ENCODE results near the gene MFRP. TPM values are rescaled to one million over a fixed set of nuclear protein-coding genes. Genes with fewer than 3 reads are reported as not detected.

Gene MFRP
- total and polyA plus RNA-seq, 9 of the 15 experiments (the other 6 are each of a cell fraction or from before 2014, with no cell fraction given): not detected

DNA sequence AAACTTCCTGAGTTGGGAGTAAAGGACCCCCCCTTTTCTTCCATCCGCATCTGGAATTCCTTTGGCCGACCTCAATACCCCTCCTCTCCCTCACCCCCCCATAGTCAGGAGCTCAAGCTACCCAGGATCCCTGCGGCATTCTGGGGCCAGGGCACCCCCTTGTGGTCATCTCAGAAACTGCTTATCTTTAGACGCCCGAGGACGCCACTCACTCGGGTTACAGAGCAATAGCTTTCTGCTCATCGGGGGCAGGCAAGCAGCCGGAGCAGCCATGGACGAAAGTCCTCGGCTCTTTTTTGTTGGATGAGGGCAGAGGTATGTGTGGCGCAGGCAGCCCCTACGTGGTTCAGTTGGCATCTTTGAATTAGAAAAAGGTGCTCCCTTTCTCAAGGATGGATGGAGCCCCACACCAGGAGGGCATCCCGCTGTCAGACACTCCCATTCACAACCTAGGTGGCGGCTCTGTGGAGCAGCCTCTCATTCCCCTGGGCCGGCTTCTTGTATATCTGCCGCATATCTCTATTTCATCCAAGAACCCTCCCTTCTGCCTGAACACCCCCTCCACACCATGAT lies 8.1 kb downstream of the MFRP start (continued):
- TF ChIP-seq ZNF3 (CRISPR knock-in tag; IDR thresholded peaks at IDR 0.05) (no peak), TEAD1 (CRISPR knock-in tag; IDR thresholded peaks at IDR 0.05) (no peak), ZKSCAN3 (CRISPR knock-in tag; IDR thresholded peaks at IDR 0.05) (no peak), RB1 (IDR thresholded peaks at IDR 0.05; ENCODE audit: low read depth) (peak; percentile 54; the same call in 1 of the 2 replicates), NFATC3 (IDR thresholded peaks at IDR 0.05) (no peak), RBBP5 (IDR thresholded peaks at IDR 0.05; ENCODE audit: borderline replicate concordance, insufficient read depth, low read length, poor library complexity, severe bottlenecking) (no peak), MAFK (IDR thresholded peaks at IDR 0.05; ENCODE audit: low read length) (0 out of 2 replicates have a peak, but pooled peaks have one; percentile 6), ARID1B (IDR thresholded peaks at IDR 0.05) (no peak), PURB (CRISPR knock-in tag; IDR thresholded peaks at IDR 0.05; ENCODE audit: low read depth) (no peak), CTCF (IDR thresholded peaks at IDR 0.05 in 2 of 3, conservative IDR thresholded peaks at IDR 0.05 in 1 of 3; ENCODE audit: insufficient read depth in 2 of 3, low read depth in 1 of 3, low read length in 3 of 3) (peak; percentile 85 to 93 (median 90)), TEAD2 (tag; IDR thresholded peaks at IDR 0.05) (no peak), SP2 (IDR thresholded peaks at IDR 0.05; ENCODE audit: extremely low read depth, low read depth, low read length, poor library complexity, severe bottlenecking) (no peak), MEIS2 (IDR thresholded peaks at IDR 0.05; ENCODE audit: partially characterized antibody) (no peak), ZBTB43 (CRISPR knock-in tag; IDR thresholded peaks at IDR 0.05) (no peak), NR4A1 (CRISPR knock-in tag; IDR thresholded peaks at IDR 0.05) (no peak), NR4A1 (tag; IDR thresholded peaks at IDR 0.05) (no peak), ZNF717 (CRISPR knock-in tag; IDR thresholded peaks at IDR 0.05) (no peak), CXXC5 (CRISPR knock-in tag; IDR thresholded peaks at IDR 0.05) (peak; percentile 77), GABPB2 (CRISPR knock-in tag; conservative IDR thresholded peaks at IDR 0.05) (no peak), HNRNPL (IDR thresholded peaks at IDR 0.05; ENCODE audit: low read depth, low read length) (no peak), L3MBTL2 (IDR thresholded peaks at IDR 0.05) (0 out of 2 replicates have a peak, but pooled peaks have one; percentile 16), ZNF41 (CRISPR knock-in tag; conservative IDR thresholded peaks at IDR 0.05) (no peak)
- TF ChIP-seq, protein P1, sequence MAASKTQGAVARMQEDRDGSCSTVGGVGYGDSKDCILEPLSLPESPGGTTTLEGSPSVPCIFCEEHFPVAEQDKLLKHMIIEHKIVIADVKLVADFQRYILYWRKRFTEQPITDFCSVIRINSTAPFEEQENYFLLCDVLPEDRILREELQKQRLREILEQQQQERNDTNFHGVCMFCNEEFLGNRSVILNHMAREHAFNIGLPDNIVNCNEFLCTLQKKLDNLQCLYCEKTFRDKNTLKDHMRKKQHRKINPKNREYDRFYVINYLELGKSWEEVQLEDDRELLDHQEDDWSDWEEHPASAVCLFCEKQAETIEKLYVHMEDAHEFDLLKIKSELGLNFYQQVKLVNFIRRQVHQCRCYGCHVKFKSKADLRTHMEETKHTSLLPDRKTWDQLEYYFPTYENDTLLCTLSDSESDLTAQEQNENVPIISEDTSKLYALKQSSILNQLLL (CRISPR knock-in tag; IDR thresholded peaks at IDR 0.05; ENCODE audit: borderline replicate concordance): no peak

All from K562 (cell line).